H1 (cell line): ENCODE measurements around the gene UBC. TPM values are rescaled to one million over a fixed set of nuclear protein-coding genes. Genes with fewer than 3 reads are reported as not detected.

Experiments used
- CTCF ChIA-PET: fragments of 300-600 bp; sonication (Branson Sonifier 250); formaldehyde crosslinking; loops from one replicate; lab custom pipeline; 2021; ENCODE audit not compliant: partially characterized antibody; lab: Charles Lee
- POLR2A ChIA-PET: fragments of 300-600 bp; sonication (Branson Sonifier 250); formaldehyde crosslinking; loops from one replicate; lab custom pipeline; 2021; ENCODE audit warnings: inconsistent platforms; ENCODE audit not compliant: partially characterized antibody; lab: Charles Lee
- DNase-seq, 2 experiments: peaks; one replicate each; pipeline versions ENCODE4 v3.0.0 to v3.0.0-alpha.2; 2010 to 2022; ENCODE audit warnings: low spot score in 2 of 2, low read depth in 1 of 2, mixed read lengths in 1 of 2
- FAIRE-seq: peaks from 2 replicates; lab custom pipeline; 2011; peaks lifted over from hg19 to GRCh38; lab: Jason Lieb, UNC
- H2AFZ ChIP-seq: 2 replicates; pipeline ENCODE4 v1.8.1; 2012; ENCODE audit warnings: low read length, inconsistent platforms
- H2AK5ac ChIP-seq: 2 replicates; pipeline ENCODE4 v1.6.1; 2013; ENCODE audit warnings: low read depth, low read length
- H2BK120ac ChIP-seq: replicated peaks from 2 replicates; pipeline ENCODE3; 2013; ENCODE audit warnings: low read depth, low read length, inconsistent platforms
- H2BK12ac ChIP-seq: 2 replicates; pipeline ENCODE4 v1.6.1; 2013; ENCODE audit warnings: low read depth, low read length
- H2BK15ac ChIP-seq: 2 replicates; pipeline ENCODE4 v1.6.1; 2013; ENCODE audit warnings: low read length
- H2BK20ac ChIP-seq: 2 replicates; pipeline ENCODE4 v1.6.1; 2013; ENCODE audit warnings: low read length
- H2BK5ac ChIP-seq: 2 replicates; pipeline ENCODE4 v1.6.1; 2013; ENCODE audit warnings: low read depth, low read length
- H3K14ac ChIP-seq: 2 replicates; pipeline ENCODE4 v1.6.1; 2013; ENCODE audit warnings: inconsistent platforms; ENCODE audit not compliant: insufficient read length
- H3K18ac ChIP-seq: 2 replicates; pipeline ENCODE4 v1.6.1; 2013; ENCODE audit warnings: low read length; ENCODE audit errors: extremely low read depth
- H3K23ac ChIP-seq: 2 replicates; pipeline ENCODE4 v1.6.1; 2013; ENCODE audit warnings: inconsistent platforms; ENCODE audit not compliant: insufficient read length
- H3K23me2 ChIP-seq: 2 replicates; pipeline ENCODE4 v1.6.1; 2013; ENCODE audit warnings: low read depth, low read length
- H3K27ac ChIP-seq: 2 replicates; pipeline ENCODE4 v1.6.1; 2011; ENCODE audit warnings: low read depth, low read length, inconsistent platforms
- H3K27me3 ChIP-seq, 4 experiments: replicated peaks in 1 of 4; 1 replicate in 1 of 4; 2 replicates in 3 of 4; pipeline versions ENCODE4 v1.6.1 to v1.8.1; 2011 to 2013; ENCODE audit warnings: low read length in 3 of 4, mild to moderate bottlenecking in 3 of 4, inconsistent platforms in 2 of 4, mixed read lengths in 2 of 4, moderate library complexity in 1 of 4; ENCODE audit not compliant: control insufficient read depth in 3 of 4, insufficient read depth in 3 of 4; ENCODE audit errors: extremely low read depth in 1 of 4
- H3K36me3 ChIP-seq, 4 experiments: 2 replicates each; pipeline versions ENCODE4 v1.6.1 to v1.8.1; 2011 to 2013; ENCODE audit warnings: mild to moderate bottlenecking in 4 of 4, low read length in 3 of 4, moderate library complexity in 2 of 4, control low read depth in 1 of 4, inconsistent platforms in 1 of 4; ENCODE audit not compliant: insufficient read depth in 4 of 4, control insufficient read depth in 2 of 4
- H3K4ac ChIP-seq: replicated peaks from 2 replicates; pipeline ENCODE3; 2013; ENCODE audit warnings: low read length, low read depth, mixed read lengths, inconsistent platforms; ENCODE audit not compliant: insufficient read length
- H3K4me1 ChIP-seq, 4 experiments: replicated peaks in 1 of 4; 1 replicate in 1 of 4; 2 replicates in 3 of 4; pipeline versions ENCODE4 v1.6.1 to v1.8.1; 2011 to 2013; ENCODE audit warnings: low read length in 3 of 4, inconsistent platforms in 2 of 4, mixed read lengths in 1 of 4; ENCODE audit not compliant: insufficient read depth in 4 of 4, control insufficient read depth in 3 of 4
- H3K4me2 ChIP-seq, 2 experiments: 2 replicates each; pipeline versions ENCODE4 v1.6.1 to v1.8.1; 2011 to 2013; ENCODE audit warnings: low read depth in 2 of 2, low read length in 2 of 2, control low read depth in 1 of 2, inconsistent platforms in 1 of 2, mild to moderate bottlenecking in 1 of 2; ENCODE audit not compliant: insufficient read depth in 1 of 2
- H3K4me3 ChIP-seq, 4 experiments: fragments of 200-600, 300-600 bp in 1 of 4; sonication (generic), shearing (Covaris generic), sonication (Bioruptor Twin) in 1 of 4; 2 replicates each; pipeline versions ENCODE4 v1.5.1 to v1.8.1; 2011 to 2016; ENCODE audit warnings: low read length in 4 of 4, low read depth in 3 of 4, control low read depth in 2 of 4, inconsistent platforms in 2 of 4, mild to moderate bottlenecking in 2 of 4, mixed read lengths in 1 of 4, moderate library complexity in 1 of 4; ENCODE audit not compliant: insufficient read depth in 2 of 4; ENCODE audit errors: extremely low read depth in 1 of 4
- H3K56ac ChIP-seq: replicated peaks from 2 replicates; pipeline ENCODE3; 2013; ENCODE audit warnings: low read depth, mild to moderate bottlenecking, mixed read lengths, low read length, inconsistent platforms; ENCODE audit not compliant: insufficient read length
- H3K79me1 ChIP-seq: 2 replicates; pipeline ENCODE4 v1.6.1; 2013; ENCODE audit warnings: low read depth, low read length, control low read depth
- H3K79me2 ChIP-seq, 2 experiments: 2 replicates each; pipeline versions ENCODE4 v1.6.1 to v1.8.1; 2012 to 2013; ENCODE audit warnings: low read length in 2 of 2, mild to moderate bottlenecking in 2 of 2, inconsistent platforms in 1 of 2; ENCODE audit not compliant: insufficient read depth in 2 of 2, control insufficient read depth in 1 of 2
- H3K9ac ChIP-seq, 4 experiments: replicated peaks in 1 of 4; 1 replicate in 1 of 4; 2 replicates in 3 of 4; pipeline versions ENCODE4 v1.6.1 to v1.8.1; 2011 to 2013; ENCODE audit warnings: low read depth in 3 of 4, low read length in 3 of 4, control low read depth in 2 of 4, mild to moderate bottlenecking in 2 of 4, moderate library complexity in 2 of 4, inconsistent platforms in 1 of 4; ENCODE audit errors: extremely low read depth in 1 of 4
- H3K9me3 ChIP-seq, 2 experiments: 2 replicates each; pipeline versions ENCODE4 v1.6.1 to v1.8.1; 2012 to 2013; ENCODE audit warnings: mild to moderate bottlenecking in 2 of 2, moderate library complexity in 2 of 2, control low read depth in 1 of 2, inconsistent platforms in 1 of 2, low read depth in 1 of 2, low read length in 1 of 2, mixed read lengths in 1 of 2; ENCODE audit not compliant: insufficient read depth in 2 of 2
- H4K20me1 ChIP-seq, 2 experiments: replicated peaks in 1 of 2; 2 replicates each; pipeline versions ENCODE3 to v1.8.1; 2011 to 2013; ENCODE audit warnings: inconsistent platforms in 2 of 2, low read length in 2 of 2, mild to moderate bottlenecking in 1 of 2; ENCODE audit not compliant: insufficient read depth in 2 of 2, control insufficient read depth in 1 of 2
- H4K5ac ChIP-seq: 2 replicates; pipeline ENCODE4 v1.6.1; 2013; ENCODE audit warnings: low read length, low read depth, mixed read lengths, inconsistent platforms; ENCODE audit not compliant: insufficient read length
- H4K8ac ChIP-seq: 2 replicates; pipeline ENCODE4 v1.8.0; 2013; ENCODE audit warnings: mild to moderate bottlenecking, moderate library complexity, low read length, inconsistent platforms; ENCODE audit not compliant: insufficient read depth; ENCODE audit errors: extremely low read depth
- H4K91ac ChIP-seq: replicated peaks from 2 replicates; pipeline ENCODE3; 2013; ENCODE audit warnings: low read length, mixed read lengths, inconsistent platforms; ENCODE audit not compliant: insufficient read length
- CBX5 ChIP-seq: fragments of 300-800, 300-1000 bp; sonication (generic); IDR thresholded peaks from 2 replicates; pipeline ENCODE4 v1.7.1; 2016; ENCODE audit warnings: antibody characterized with exemption, low read length, low read depth
- CBX8 ChIP-seq: fragments of 300-800, 300-1000 bp; sonication (generic); IDR thresholded peaks from 2 replicates; pipeline ENCODE4 v1.7.1; 2016; ENCODE audit warnings: low read depth, low read length, borderline replicate concordance
- CREB1 ChIP-seq: IDR thresholded peaks from 2 replicates; pipeline ENCODE4 v1.6.1; 2012; ENCODE audit warnings: inconsistent platforms
- HDAC2 ChIP-seq, 2 experiments: fragments of 300-600 bp in 1 of 2; sonication (generic) in 1 of 2; IDR thresholded peaks; 2 replicates each; pipeline ENCODE4 v1.6.1; 2011 to 2012; ENCODE audit warnings: low read depth in 2 of 2, low read length in 2 of 2, mild to moderate bottlenecking in 2 of 2, moderate library complexity in 2 of 2, borderline replicate concordance in 1 of 2, inconsistent platforms in 1 of 2
- KDM5A ChIP-seq: fragments of 200-600 bp; IDR thresholded peaks from 2 replicates; pipeline ENCODE4 v1.7.1; 2012; ENCODE audit warnings: mild to moderate bottlenecking, low read length, inconsistent platforms, mixed read lengths
- MAFK ChIP-seq: IDR thresholded peaks from 2 replicates; pipeline ENCODE4 v1.6.1; 2012; ENCODE audit warnings: low read depth, mild to moderate bottlenecking, improper control_type of control experiment, low read length
- SUZ12 ChIP-seq: fragments of 200-600 bp; sonication (generic); IDR thresholded peaks from 2 replicates; pipeline ENCODE4 v1.6.1; 2012; ENCODE audit warnings: mild to moderate bottlenecking, inconsistent platforms, low read length, moderate library complexity, mixed read lengths
- TEAD4 ChIP-seq: IDR thresholded peaks from 2 replicates; pipeline ENCODE4 v1.6.1; 2012; ENCODE audit warnings: low read depth, low read length, inconsistent platforms, mixed read lengths
- YY1 ChIP-seq: IDR thresholded peaks from 2 replicates; pipeline ENCODE4 v1.6.1; 2011; ENCODE audit warnings: low read depth, mild to moderate bottlenecking, low read length
- WGBS, 2 experiments: shearing (Covaris generic) in 1 of 2; methylation state at CpG; one replicate each; pipeline versions ENCODE4 v1.1.6 to v1.1.7; 2013 to 2015; ENCODE audit warnings: low lambda C conversion rate in 2 of 2, mixed read lengths in 2 of 2, inconsistent platforms in 1 of 2, low coverage in 1 of 2, missing lambda C conversion rate in 1 of 2; ENCODE audit not compliant: insufficient replicate concordance in 2 of 2, insufficient coverage in 1 of 2, insufficient read length in 1 of 2; ENCODE audit errors: extremely low coverage in 1 of 2, missing lambda C conversion rate in 1 of 2; 5-methylcytosine and 5-hydroxymethylcytosine counted together
- polyA plus RNA-seq, 7 experiments: library from polyadenylated mRNA; depleted of rRNA in 3 of 7; stranded (reverse) in 5 of 7; unstranded in 2 of 7; fragments of >200 nt in 5 of 7; fragments of 200-250 nt in 2 of 7; gene quantifications; 1 replicate in 5 of 7; 2 replicates in 1 of 7; 4 replicates in 1 of 7; pipeline versions ENCODE4 v1.2.1 to v1.2.3, GENCODE V29; 2011 to 2013; ENCODE audit warnings: missing spikeins in 2 of 7, mixed read lengths in 2 of 7
- total RNA-seq: library from RNA; stranded (reverse); fragmentation: NEBNext Ultra II Directional; extraction: Animal tissue kit (Norgen Biotek cat#: 25700); gene quantifications from 2 replicates; pipeline ENCODE4 v1.2.1, GENCODE V29; 2021
- TF ChIP-seq, protein P1 (sequence below): IDR thresholded peaks from 2 replicates; pipeline ENCODE4 v1.6.1; 2012; ENCODE audit warnings: inconsistent platforms
- TF ChIP-seq, protein P2 (sequence below): IDR thresholded peaks from 2 replicates; pipeline ENCODE4 v1.6.1; 2012; ENCODE audit warnings: low read length, inconsistent platforms

Gene UBC
- total and polyA plus RNA-seq, 2 of the 8 experiments (the other 6 are each of a cell fraction or from before 2014, with no cell fraction given), result 559 to 749 TPM

DNA sequence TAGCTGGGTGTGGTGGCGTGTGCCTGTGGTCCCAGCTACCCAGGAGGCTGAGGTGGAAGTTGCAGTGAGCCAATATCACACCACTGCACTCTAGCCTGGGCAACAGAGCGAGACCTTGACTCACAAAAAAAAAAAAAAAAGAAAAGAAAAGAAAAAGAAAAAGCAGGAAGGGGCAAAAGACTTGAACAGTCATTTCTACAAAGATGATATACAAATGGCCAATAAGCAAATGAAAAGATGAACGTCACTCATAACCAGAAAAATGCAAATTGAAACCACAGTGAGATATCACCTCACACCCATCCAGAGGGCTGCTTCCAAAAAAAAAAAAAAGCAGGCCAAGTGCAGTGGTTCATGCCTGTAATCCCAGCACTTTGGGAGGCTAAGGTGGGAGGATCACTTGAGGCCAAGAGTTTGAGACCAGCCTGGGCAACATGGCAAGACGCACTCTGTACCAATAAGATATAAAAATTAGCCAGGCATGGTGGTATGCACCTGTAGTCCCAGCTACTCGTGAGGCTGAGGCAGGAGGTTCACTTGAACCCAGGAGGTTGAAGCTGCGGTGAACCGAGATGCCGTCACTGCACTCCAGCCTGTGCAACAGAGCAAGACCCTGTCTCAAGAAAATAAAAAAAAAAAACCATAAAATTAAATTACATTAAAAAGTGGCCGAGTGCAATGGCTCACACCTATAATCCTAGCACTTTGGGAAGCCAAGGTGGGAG, 20.5 kb downstream of the UBC start:
- H3K23me2 ChIP-seq, result no peaks in the 10 kb centered on the region
- no peaks in the 10 kb centered on the region for H3K9me3 ChIP-seq
- H3K4me2 ChIP-seq, result no peak overlapping the region
- H3K18ac ChIP-seq, result no peak overlapping the region
- H3K23ac ChIP-seq, result no peak overlapping the region
- H4K8ac ChIP-seq, result no peak overlapping the region
- no peak for DNase-seq
- no peaks in the 10 kb centered on the region for H3K79me2 ChIP-seq
- H3K27me3 ChIP-seq, result no peaks in the 10 kb centered on the region
- no peak overlapping the region for H2AK5ac ChIP-seq
- H2BK12ac ChIP-seq, result no peak overlapping the region
- FAIRE-seq, result no peak
- WGBS, 2 experiments, result 84% methylated on average over 9 of the region's 9 CpGs; no CpG with 5 or more reads in 1 of the 2 experiments
- H4K20me1 ChIP-seq, result peaks cover 0 to 2% of the 10 kb centered on the region in 2 experiments
- H2BK120ac ChIP-seq, result no peak overlapping the region
- no peak overlapping the region for H2BK15ac ChIP-seq
- ChIA-PET POLR2A (interaction anchor here (0.8 to 1.9 kb wide), 2 partner anchors 16 to 21 kb away, joined by 3 to 5 read pairs; partner anchors contain the start of gene UBC), CTCF (interaction anchor here (0.7 to 1.0 kb wide), 2 partner anchors 9 to 23 kb away, joined by 3 read pairs; no protein-coding TSS in a partner anchor)
- no peak overlapping the region for H4K5ac ChIP-seq
- H3K79me1 ChIP-seq, result no peaks in the 10 kb centered on the region
- H3K36me3 ChIP-seq, result no peaks in the 10 kb centered on the region
- no peak overlapping the region for H2BK5ac ChIP-seq
- no peak overlapping the region for H3K14ac ChIP-seq
- no peak overlapping the region for H3K4me3 ChIP-seq
- no peaks in the 10 kb centered on the region; a peak in 1 of 7 replicates for H3K4me1 ChIP-seq
- H3K27ac ChIP-seq, result no peak overlapping the region
- H4K91ac ChIP-seq, result no peak overlapping the region
- no peak overlapping the region for H2AFZ ChIP-seq
- no peak overlapping the region for H3K9ac ChIP-seq
- H2BK20ac ChIP-seq, result no peak overlapping the region
- no peak overlapping the region for H3K4ac ChIP-seq
- no peak overlapping the region for H3K56ac ChIP-seq
- no peak for TF ChIP-seq CBX8
- no peak for TF ChIP-seq CREB1
- no peak for TF ChIP-seq TEAD4
- no peak for TF ChIP-seq HDAC2 (IDR thresholded peaks at IDR 0.05; ENCODE audit: borderline replicate concordance in 1 of 2, low read depth in 2 of 2, low read length in 2 of 2)
- no peak for TF ChIP-seq MAFK
- no peak for TF ChIP-seq CBX5
- TF ChIP-seq, protein P1, sequence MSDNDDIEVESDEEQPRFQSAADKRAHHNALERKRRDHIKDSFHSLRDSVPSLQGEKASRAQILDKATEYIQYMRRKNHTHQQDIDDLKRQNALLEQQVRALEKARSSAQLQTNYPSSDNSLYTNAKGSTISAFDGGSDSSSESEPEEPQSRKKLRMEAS, result no peak
- no peak for TF ChIP-seq KDM5A
- TF ChIP-seq, protein P2, sequence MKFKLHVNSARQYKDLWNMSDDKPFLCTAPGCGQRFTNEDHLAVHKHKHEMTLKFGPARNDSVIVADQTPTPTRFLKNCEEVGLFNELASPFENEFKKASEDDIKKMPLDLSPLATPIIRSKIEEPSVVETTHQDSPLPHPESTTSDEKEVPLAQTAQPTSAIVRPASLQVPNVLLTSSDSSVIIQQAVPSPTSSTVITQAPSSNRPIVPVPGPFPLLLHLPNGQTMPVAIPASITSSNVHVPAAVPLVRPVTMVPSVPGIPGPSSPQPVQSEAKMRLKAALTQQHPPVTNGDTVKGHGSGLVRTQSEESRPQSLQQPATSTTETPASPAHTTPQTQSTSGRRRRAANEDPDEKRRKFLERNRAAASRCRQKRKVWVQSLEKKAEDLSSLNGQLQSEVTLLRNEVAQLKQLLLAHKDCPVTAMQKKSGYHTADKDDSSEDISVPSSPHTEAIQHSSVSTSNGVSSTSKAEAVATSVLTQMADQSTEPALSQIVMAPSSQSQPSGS, result no peak
- TF ChIP-seq YY1, result no peak
- no peak for TF ChIP-seq SUZ12
